Fibroblast of skin of scalp (primary cell): ENCODE results near the gene DHPS.
A peak's percentile ranks its signal among the peaks of the same experiment; 100 is the strongest.
"Not testable (repeated sequence)": the region's sequence is repeated elsewhere in the genome, so short reads cannot be mapped to it uniquely, and the experiment has no call there.

ENCODE experiments used
- DNase-seq: peaks from one replicate; pipeline ENCODE4 v3.0.0-alpha.2; 2013

The DHPS gene

DNA sequence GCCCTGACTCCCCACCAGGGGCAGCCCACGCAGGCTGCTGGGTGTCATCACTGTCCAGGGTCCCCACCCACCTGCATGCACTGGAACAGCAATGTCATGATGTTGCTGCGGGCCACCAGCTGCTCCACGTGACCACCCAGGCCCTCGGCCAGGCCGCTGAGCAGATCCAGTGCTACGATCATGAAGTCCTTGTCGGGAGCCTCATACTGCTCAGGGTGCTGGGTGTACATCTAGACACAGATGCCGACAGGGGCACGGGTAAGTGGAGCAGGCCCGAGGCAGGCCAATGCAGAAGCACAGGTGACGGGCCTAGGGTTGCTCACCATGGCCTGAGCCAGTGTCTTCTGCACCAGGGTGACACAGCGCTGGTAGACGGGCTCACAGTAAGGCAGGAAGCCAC is 23.5 kb upstream of the DHPS start:
- DNase-seq = no peak

DNA sequence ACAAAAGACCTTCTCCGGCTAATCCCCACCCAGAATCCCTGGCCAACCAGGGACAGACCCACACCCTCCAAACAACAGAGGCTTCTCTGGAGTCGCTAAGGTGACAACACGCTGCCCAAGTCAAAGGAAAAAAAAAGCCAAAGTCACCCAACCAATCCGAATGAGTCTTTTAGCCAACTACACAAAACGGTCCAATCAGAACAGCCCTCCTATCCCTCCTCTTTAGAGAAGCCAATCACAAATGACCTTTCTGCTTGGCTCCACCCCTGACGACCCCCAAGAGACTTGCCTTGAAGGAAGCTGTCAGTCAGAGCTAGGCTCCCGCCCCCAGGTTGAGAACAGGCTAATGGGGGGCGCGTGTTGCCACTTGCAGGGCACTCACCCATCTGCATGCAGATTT is 21.4 kb upstream of the DHPS start:
- DNase-seq = peak; percentile 54

DNA sequence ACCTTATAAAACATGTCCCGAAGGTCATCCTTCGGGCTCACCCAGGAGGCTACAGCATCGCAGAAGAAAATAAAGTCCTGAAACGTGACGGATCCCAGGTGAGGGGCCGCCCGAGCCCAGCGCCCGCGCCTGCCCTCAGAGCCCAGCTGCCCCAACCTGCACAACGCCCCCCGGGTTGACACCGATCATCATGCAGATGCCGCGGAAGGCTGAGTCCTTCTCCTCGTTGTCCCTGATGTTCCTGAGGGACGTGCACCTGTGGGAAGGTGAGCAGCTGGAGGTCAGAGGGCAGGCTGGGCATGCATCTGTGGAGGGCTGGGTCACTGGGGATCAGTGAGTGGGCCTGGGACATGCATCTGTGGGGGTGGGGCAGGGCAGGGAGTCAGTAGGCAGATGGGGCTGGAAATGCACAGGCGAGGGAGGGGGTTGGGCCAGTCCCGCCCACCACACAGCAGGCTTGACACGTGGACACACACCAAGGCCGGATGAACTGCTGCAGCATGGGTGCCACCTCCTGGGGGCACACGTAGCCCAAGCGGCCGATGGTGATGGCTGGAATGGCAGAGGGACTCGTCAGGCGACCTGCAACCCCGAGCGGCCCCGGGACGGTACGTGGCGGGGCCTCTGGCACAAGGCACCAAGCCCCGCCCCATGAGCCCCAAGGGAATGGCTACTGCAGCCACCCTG is 20.1 kb upstream of the DHPS start:
- no peak for DNase-seq

DNA sequence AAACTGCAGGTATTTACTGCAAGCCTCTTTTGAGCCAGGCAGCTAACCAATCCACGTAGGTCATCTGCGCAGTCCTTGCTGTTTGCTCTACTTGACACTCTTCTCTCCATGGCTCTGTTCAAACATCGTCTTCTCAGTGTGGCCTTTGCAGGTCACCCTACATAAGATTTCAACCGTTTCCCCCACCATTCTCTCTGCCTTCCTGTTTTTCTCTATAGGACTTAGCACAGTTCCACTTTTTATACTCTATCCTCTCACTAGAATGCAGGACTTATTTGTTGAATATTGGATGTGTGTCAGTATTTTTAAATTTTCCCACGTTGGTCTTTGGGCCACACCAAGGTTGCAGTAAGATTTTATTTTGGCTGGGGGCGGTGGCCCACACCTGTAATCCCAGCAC is 16.5 kb upstream of the DHPS start:
- DNase-seq = no peak

DNA sequence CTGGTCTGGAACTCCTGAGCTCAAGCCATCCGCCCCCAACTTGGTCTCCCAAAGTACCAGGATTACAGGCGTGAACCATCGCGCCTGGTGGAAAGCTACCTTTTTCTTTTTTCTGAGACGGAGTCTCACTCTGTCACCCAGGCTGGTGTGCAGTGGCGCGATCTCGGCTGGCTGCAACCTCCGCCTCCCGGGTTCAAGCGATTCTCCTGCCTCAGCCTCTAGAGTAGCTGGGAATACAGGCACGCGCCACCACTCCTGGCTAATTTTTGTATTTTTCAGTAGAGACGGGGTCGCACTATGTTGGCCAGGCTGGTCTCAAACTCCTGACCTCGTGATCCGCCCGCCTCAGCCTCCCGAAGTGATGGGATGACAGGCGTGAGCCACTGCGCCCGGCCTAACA is 15.7 kb upstream of the DHPS start:
- not testable (repeated sequence) for DNase-seq

DNA sequence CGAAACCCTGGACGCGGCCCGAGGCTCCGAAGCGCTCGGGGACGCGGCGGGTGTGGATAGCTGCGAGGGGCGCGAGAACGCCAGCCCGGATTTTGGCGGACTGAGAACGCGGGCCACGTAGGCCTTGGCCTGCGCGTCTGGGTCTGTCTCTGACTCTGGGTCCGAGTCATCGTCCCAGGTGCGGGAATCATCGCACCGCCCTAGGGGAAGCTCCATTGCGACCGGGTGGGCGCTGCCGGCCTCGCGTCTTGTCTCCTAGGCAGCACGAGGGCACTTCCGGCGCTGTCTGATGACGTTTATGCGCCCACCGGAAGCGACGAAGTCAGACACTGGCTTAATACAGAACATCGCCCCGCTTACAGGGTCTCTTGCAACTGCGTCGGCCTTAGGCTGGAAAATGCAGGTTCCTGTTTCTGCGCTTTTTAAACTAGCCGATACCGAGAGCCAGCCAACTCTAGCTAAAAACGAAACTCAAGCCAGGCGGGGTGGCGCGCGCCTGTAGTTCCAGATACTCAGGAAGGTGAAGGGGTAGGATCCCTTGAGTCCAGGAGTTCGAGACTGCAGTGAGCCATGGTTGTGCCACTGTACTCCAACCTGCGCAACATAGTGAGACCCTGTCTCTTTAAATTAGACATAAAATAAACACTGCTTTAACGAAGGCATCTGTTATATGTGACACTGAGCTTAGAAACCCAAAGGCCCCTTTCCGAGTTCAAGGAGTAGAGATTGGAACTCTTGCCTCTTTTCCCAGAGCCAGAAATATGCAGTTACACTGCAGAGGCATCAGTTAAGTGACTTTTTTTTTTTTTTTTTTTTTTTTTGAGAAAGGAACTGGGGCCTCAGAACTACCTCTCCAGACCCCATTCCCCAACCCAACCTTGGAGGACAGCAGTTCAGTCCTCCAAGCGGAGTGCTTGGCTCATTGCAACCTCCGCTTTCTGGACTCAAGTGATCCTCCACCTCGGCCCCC is 15.0 kb upstream of the DHPS start, which contains the start of gene FBXW9:
Gene FBXW9, minus strand, starts transcription at position 266 of the 970 bp plus-strand sequence. Its CDS starts 50 bp downstream, at position 216.
- peak; percentile 96 for DNase-seq

DNA sequence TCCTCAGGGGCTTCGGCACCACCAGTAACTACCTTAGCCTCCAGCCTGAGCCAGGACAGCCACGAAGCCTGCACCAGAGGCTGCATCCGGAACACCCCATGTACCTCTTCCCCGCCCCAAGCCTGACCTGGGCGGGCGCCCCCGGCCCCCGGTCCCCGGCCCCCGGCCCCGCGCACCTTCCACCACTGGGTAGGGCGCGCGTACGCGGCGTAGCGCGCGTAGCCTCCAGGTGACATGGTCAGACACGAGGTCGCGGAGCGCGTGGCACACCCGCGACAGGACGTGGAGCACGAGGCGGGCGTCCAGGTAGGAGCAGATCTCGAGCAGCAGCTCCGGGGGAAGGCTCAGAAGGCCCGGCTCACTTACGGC is 14.3 kb upstream of the DHPS start:
- DNase-seq = no peak

DNA sequence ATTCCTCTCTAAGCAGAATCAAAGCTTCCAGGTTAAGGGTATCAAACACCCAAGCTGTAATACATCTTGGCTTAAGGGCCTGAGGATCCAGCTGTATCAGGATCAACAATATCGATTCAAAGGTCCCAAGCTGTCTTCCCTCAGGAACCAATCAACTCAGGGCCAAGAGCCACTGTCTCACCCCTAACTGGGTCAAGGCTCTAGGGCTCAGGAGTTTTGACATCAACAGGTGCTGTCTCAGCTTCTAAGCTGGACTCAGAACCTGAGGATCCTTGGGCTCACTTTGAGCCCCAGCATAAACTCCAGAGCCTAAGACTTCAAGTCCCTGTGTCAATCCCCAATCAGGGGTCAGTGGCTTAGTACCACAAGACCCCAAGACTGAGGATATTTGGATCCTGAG is 13.8 kb upstream of the DHPS start:
- DNase-seq = no peak

DNA sequence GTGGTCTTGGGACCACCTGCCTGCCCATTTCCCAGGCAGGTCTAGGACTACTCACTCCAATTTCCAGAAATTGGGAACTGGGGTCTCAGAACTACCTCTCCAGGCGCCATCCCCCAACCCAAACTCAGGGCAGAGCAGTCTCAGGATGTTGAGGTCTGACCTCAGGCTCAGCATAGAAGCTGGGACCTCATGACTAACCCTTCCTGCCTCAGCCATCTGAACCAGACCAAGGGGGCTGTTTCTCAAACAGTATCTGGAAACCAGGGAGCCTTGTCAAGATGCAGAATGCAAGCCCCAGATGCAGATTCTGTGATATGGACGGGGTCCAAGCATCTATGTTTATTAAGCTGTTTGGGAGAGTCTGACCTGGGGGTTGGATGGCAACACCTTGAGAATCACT is 13.4 kb upstream of the DHPS start:
- DNase-seq = no peak

DNA sequence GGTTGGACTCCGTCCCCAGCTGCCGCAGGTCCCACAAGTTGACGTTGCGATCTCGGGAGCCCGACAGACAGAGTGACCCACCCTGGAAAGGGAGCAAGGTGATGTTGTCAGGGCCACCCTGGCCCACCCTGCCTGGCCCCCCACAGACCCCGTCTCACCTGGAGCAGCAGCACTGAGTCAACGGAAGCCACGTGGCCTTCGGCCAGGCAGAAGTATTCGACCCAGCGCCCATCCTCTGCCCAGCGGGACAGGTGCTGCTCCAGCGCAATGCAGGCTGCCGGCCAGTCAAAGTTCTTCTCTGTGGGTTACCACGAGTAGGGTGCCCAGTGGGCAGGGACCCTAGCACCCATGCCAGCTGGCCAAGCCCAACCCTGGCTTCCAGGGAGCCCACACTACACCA is 13.0 kb upstream of the DHPS start:
- no peak for DNase-seq

DNA sequence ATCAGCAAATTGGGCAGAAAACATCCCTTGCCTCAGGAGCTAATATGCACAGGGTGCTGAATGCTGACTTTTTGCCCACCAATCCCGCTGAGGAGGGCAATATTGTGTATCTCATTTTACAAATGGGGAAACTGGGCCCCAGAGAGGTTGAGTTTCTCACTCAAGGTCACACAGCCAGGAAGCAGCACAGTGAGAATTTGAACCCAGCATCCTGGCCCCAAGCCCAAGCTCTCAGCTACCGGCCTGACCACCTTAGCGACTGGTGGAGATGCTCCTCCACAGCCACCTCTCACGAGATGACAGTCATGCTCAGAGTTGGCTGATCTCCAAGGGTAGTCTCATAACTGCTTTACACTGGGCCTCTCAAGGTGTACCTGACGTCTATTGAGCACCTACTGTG is 11.3 kb upstream of the DHPS start:
- DNase-seq = no peak

DNA sequence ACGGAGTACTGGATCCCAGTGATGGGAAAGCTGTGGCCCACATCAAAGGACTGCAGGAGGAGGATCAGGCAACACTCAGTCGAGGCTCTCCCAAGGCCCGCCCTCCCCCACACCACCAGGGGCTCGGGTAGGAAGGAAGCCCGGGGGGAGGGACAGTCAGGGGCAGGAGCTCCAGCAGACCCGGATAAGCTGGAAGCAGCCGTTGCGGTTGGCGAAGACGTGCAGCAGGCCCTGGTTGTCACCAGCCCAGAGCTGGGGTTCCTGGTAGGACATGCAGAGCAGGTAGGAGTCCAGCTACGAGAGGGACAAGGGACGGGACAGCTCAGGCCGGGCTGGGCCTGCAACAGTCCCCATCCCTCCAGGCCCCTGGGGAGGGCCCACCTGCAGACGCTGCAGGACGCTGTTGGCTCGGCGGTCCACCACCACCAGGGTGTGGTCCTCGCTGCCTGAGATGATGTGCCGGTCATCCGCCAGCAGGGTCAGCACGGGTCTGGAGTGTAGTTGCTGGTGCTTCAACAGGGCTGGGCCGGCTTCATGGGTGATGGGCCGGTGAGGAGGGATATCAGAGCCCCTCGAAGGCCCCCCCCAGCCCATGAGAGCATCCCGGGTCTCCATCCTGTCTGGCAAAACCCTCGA is 8.0 kb upstream of the DHPS start:
- no peak for DNase-seq

DNA sequence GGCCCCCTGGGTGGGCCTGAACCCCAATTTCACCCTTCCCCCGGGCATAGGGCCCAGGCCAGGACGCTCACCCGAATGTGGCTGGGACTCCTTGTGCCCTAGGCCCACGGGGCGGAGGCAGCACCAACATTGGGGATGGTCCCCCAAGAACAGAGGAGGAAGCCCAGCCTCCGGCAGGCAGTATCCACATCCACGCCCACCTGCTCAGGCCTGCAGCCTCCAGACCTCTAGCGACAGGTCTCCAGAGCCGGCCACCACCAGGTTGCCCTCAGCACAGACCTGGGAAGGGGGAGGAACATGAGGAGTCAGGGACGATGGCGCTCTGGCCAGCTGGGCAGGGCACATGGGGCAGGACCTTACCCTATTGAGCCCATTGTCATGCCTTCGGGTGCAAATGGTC is 7.3 kb upstream of the DHPS start:
- DNase-seq = no peak

DNA sequence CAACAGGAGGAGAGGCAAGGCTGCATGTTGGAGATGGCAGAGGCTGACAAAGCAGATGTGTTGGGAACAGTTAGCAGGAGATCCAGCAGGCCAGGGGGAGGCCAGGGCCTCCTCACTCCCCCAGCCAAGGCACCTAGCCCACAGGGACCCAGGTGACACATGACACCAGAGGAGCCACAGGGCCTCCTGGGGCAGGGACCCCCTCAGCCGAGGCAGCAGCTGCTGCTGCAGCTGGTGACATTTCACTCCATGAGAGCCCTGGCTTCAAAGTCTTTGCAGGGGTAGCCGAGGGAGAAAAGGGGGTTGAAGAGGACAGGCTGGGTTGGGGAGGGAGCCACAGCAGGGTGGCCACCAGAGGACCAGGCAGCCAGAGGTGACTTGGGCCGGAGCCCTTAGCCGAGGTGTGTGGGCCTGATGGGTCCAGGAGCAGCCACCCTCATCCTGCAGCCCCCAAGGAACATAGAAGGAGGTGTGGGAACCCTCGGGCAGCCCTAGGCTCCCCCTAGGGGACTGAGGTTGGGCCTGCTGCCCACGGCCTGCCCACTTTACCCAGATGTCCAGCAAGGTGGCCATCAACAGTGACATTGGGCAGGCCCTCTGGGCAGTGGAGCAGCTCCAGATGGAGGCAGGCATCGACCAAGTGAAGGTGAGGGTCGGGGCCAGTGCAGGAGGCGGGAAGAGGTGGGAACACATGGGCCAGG is 6.0 kb upstream of the DHPS start, which contains the start of gene GNG14:
Gene GNG14, plus strand, starts transcription at position 503 of the 701 bp plus-strand sequence. Its CDS starts 51 bp downstream, at position 554.
- DNase-seq = no peak

DNA sequence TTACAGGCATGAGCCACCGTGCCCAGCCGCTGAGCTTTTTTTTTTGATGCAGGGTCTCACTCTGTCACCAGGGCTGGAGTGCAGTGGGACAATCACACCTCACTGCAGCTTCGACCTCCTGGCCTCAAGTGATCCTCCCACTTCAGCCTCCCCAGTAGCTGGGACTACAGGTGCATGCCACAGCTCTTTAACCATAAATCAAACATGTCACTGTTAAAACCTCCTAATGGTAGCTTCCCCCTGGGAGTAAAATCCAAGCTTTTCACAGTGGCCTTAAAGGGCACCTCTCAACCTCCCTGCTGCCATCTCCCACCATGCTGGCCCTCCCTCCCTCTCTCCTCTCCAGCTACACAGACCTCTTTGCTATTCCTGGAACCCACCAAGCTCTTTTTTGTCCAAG is 4.2 kb upstream of the DHPS start:
- no peak for DNase-seq

DNA sequence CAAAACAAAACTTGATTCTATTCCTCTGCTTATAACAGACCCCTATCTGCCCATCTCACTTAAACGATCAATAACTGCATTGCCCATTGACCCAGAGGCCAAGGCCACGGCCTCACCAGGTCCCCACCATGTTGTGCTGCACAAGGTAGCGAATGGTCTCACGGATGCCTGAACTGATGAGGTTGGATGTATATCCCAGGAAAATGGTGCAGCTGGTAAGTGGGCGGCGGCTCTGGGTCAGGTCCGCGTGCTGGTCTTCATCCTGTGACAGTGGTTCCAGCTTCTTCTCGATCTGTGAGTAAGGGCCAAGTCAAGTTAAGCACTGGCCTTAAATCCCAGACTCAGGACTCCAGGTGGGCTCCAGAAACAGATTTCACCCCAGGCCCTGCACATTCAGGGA is 1.6 kb downstream of the DHPS start:
- no peak for DNase-seq

DNA sequence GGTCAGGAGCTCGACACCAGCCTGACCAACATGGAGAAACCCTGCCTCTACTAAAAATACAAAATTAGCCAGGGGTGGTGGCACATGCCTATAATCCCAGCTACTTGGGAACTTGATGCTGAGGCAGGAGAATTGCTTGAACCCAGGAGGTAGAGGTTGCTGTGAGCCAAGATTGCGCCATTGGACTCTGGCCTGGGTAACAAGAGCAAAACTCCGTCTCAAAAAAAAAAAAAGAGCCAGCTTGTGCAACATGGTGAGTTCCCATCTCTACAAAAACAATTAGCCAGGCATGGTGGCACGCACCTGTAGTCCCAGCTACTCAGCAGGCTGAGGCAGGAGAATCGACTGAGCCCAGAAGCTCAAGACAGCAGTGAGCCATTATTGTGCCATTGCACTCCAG is 3.6 kb downstream of the DHPS start:
- DNase-seq = not testable (repeated sequence)

DNA sequence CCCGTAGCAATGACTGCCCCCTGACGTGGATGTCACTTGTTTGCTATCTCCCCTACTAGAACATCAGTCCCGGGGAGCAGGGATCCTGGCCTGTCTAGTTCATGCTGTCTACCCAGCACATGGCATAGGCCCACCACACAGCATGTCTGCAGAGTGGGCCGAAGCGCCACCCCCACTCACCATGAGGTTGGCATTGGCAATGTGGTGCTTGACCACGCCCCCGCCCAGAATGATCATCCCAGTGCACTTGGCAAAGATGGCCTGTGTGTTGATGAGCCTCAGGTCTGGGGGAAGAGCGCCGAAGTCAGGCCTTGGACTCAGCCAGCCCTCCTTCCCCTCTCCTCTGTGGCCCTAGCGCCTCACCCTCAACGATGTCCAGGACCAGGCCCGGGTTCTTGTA is 4.8 kb downstream of the DHPS start:
- DNase-seq = no peak

DNA sequence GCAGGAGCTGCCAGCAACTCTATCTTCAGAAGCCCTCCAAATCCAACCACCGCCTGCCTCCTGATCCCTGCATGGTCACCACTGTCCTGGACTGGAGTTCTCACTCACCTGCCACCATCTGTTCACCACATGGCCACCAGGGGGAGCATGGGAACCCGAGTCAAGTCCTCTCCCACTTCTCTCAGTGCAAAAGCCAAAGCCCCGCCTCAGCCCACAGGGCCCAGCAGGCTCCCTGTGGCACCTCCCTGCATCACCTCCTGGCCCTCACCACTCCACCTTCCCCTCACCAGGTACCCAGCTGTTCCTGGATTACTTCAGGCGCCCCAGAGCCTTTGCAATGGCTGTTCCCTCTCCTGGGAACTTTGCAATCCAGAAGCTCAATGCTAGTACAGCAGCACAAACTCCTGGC is 5.3 kb downstream of the DHPS start:
- peak; percentile 72 for DNase-seq

DNA sequence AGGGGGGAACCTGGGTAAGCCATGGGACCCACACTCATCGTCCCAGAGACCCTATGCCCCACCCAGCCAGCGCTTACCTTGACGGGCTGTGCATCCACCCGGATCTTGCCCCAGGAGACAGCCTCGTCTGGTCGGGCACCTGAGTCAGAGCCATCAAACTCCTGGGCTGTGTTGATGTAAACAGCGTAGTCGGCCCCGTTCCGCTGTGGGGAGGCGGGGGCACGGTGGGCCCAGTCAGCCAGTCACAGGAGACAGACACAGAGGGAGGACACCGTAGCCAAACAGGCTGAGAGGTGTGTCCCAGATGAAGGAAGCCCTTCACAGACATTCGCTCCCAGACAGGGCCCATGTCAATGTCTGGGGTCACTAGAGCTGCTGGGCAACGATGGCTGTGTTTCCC is 5.7 kb downstream of the DHPS start:
- no peak for DNase-seq

DNA sequence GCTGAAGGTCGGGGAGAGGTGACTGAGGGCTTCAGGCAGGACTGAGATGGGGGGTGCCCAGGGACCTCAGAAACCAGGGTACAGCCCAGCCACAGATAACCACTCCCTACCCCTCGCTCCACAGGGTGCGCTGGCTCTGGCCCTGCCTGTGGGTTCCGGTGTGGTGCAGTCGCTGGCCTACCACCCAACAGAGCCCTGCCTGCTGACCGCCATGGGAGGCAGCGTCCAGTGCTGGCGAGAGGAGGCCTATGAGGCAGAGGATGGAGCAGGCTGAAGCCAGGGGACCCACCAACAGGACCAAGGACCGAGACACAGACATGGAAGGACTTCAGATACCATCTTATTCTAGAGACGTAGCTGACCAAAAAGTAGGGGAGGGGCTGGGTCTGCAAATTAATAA is 6.3 kb downstream of the DHPS start:
- no peak for DNase-seq

DNA sequence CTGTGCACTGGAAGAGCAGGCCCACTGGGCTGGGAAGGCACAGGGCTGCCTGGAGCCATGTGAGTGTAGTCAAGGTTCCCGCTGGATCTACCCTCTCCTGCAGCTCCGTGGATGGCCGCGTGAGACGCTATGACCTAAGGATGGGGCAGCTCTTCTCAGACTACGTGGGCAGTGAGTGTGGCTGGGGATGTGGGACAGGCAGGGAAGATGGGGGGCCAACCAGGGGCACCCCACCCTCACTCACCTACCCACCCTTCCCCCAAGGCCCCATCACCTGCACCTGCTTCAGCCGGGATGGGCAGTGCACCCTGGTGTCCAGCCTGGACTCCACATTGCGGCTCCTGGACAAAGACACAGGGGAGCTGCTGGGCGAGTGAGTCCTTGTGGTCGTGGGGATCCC is 8.9 kb downstream of the DHPS start:
- no peak for DNase-seq
